Bronchial epithelial cell (primary cell): ENCODE data around the gene NTM. TPM values are rescaled to one million over a fixed set of nuclear protein-coding genes. Genes with fewer than 3 reads are reported as not detected.

Source experiments
- DNase-seq: peaks from one replicate; pipeline ENCODE4 v3.0.0-alpha.2; 2010; ENCODE audit warnings: low read depth
- FAIRE-seq: peaks from 2 replicates; lab custom pipeline; 2011; peaks lifted over from hg19 to GRCh38; lab: Jason Lieb, UNC
- H3K27me3 ChIP-seq: 2 replicates; pipeline ENCODE4 v1.5.1; 2011; ENCODE audit warnings: low read length; ENCODE audit not compliant: control insufficient read depth, insufficient read depth
- H3K36me3 ChIP-seq: 2 replicates; pipeline ENCODE4 v1.5.1; 2011; ENCODE audit warnings: low read length; ENCODE audit not compliant: control insufficient read depth, insufficient read depth
- H3K4me3 ChIP-seq: 2 replicates; pipeline ENCODE4 v1.5.1; 2011; ENCODE audit warnings: mild to moderate bottlenecking, low read depth, low read length, control low read depth
- CTCF ChIP-seq: IDR thresholded peaks from 2 replicates; pipeline ENCODE4 v1.5.1; 2011; ENCODE audit warnings: mild to moderate bottlenecking, moderate library complexity, low read length, control low read depth, inconsistent platforms; ENCODE audit not compliant: insufficient read depth, severe bottlenecking
- total RNA-seq: library from RNA; depleted of rRNA; stranded (reverse); fragments of >200 nt; gene quantifications from 2 replicates; pipeline ENCODE4 v1.2.1, GENCODE V29; 2014

The NTM gene
- total RNA-seq, 1 donor from 2014 or later = 4.2 TPM

- no peaks in the 10 kb centered on the region for H3K36me3 ChIP-seq
Observed at GRCh38 chr11:131893103-131893890, 522.9 kb downstream of the NTM start.

GRCh38 chr11:131893988-131894387 is 523.6 kb downstream of the NTM start:
- no peak for DNase-seq
- Histone ChIP-seq H3K27me3 (no peaks in the 10 kb centered on the region), H3K36me3 (no peaks in the 10 kb centered on the region), H3K4me3 (no peak overlapping the region)
- FAIRE-seq = no peak
- no peak for TF ChIP-seq CTCF

More at GRCh38 chr11:131893103-131893890, 522.9 kb downstream of the NTM start:
- no peak overlapping the region for H3K4me3 ChIP-seq
- FAIRE-seq = no peak
- DNase-seq = no peak
- H3K27me3 ChIP-seq = no peaks in the 10 kb centered on the region
- TF ChIP-seq CTCF = no peak

GRCh38 chr11:131894615-131895544 is 524.5 kb downstream of the NTM start:
- no peaks in the 10 kb centered on the region for H3K36me3 ChIP-seq
- no peak for TF ChIP-seq CTCF
- no peak for FAIRE-seq
- no peaks in the 10 kb centered on the region for H3K27me3 ChIP-seq
- H3K4me3 ChIP-seq = no peak overlapping the region
- peak; percentile 80 for DNase-seq

- DNase-seq = no peak
- H3K27me3 ChIP-seq = no peaks in the 10 kb centered on the region
- no peak overlapping the region for H3K4me3 ChIP-seq
- no peaks in the 10 kb centered on the region for H3K36me3 ChIP-seq
- TF ChIP-seq CTCF = no peak
- no peak for FAIRE-seq
Observed at GRCh38 chr11:131895865-131896264, 525.5 kb downstream of the NTM start.

- no peak for TF ChIP-seq CTCF
- DNase-seq = peak; percentile 62
- Histone ChIP-seq H3K4me3 (no peak overlapping the region), H3K27me3 (no peaks in the 10 kb centered on the region), H3K36me3 (no peaks in the 10 kb centered on the region)
- FAIRE-seq = no peak
Observed at GRCh38 chr11:131896978-131897615, 526.7 kb downstream of the NTM start.
